ENCODE results near the gene DOCK10. TPM values are rescaled to one million over a fixed set of nuclear protein-coding genes. Genes with fewer than 3 reads are reported as not detected.
"Not testable (repeated sequence)": the region's sequence is repeated elsewhere in the genome, so short reads cannot be mapped to it uniquely, and the experiment has no call there.

DOCK10 gene
- total and polyA plus RNA-seq, 5 donors from 2014 or later, result 28.3 to 222 (median 35.1) TPM

GRCh38 chr2:224943601-224944041, 98.6 kb downstream of the DOCK10 start:
- H3K9me3 Mint-ChIP-seq; H3K27me3 Mint-ChIP-seq; ATAC-seq (ENCODE audit: low read depth in 2 of 2); H3K27me3 ChIP-seq (ENCODE audit: control insufficient read depth, insufficient read depth, low read length); H3K36me3 ChIP-seq (ENCODE audit: control insufficient read depth, insufficient read depth, low read length); H3K9me3 ChIP-seq (ENCODE audit: control insufficient read depth in 2 of 2, low read length in 2 of 2): not testable (repeated sequence)
- DNase-seq, result peak in 1 of 3 donors; percentile 56
- H3K36me3 Mint-ChIP-seq, result peaks cover 11% of the 10 kb centered on the region
- H3K4me3 ChIP-seq (ENCODE audit: low read depth, low read length), result peak overlapping the region; percentile 99
- H3K4me1 ChIP-seq (ENCODE audit: control insufficient read depth, insufficient read depth, low read length, poor library complexity, severe bottlenecking), result peaks cover 73% of the 10 kb centered on the region
- peak overlapping the region; percentile 90 to 98 (median 94) for H3K4me3 Mint-ChIP-seq
- H3K27ac ChIP-seq (ENCODE audit: insufficient read depth, low read length, poor library complexity, severe bottlenecking), result peak overlapping the region; percentile 88
- peaks cover 38 to 84% (median 72%) of the 10 kb centered on the region in 4 donors for H3K4me1 Mint-ChIP-seq
- peak overlapping the region; percentile 94 to 98 (median 96) for H3K27ac Mint-ChIP-seq

GRCh38 chr2:224941960-224942359, 100.3 kb downstream of the DOCK10 start:
- DNase-seq, result no peak
- H3K4me1 ChIP-seq (ENCODE audit: control insufficient read depth, insufficient read depth, low read length, poor library complexity, severe bottlenecking), result peaks cover 72% of the 10 kb centered on the region
- no peak for ATAC-seq (ENCODE audit: low read depth in 2 of 2)
- no peaks in the 10 kb centered on the region for H3K27me3 ChIP-seq (ENCODE audit: control insufficient read depth, insufficient read depth, low read length)
- H3K9me3 Mint-ChIP-seq, result peaks cover 0 to 2% (median 0%) of the 10 kb centered on the region in 7 donors
- H3K27ac Mint-ChIP-seq, result peak overlapping the region; percentile 58 to 87 (median 79)
- peaks cover 3% of the 10 kb centered on the region for H3K36me3 ChIP-seq (ENCODE audit: control insufficient read depth, insufficient read depth, low read length)
- peak overlapping the region; percentile 99 for H3K4me3 ChIP-seq (ENCODE audit: low read depth, low read length)
- H3K27ac ChIP-seq (ENCODE audit: insufficient read depth, low read length, poor library complexity, severe bottlenecking), result peak overlapping the region; percentile 88
- H3K4me3 Mint-ChIP-seq, result peak overlapping the region; percentile 58 to 77 (median 71)
- peaks cover 11% of the 10 kb centered on the region for H3K36me3 Mint-ChIP-seq
- no peaks in the 10 kb centered on the region for H3K27me3 Mint-ChIP-seq
- H3K9me3 ChIP-seq (ENCODE audit: control insufficient read depth in 2 of 2, low read length in 2 of 2), result no peaks in the 10 kb centered on the region
- H3K4me1 Mint-ChIP-seq, result peaks cover 43 to 82% (median 70%) of the 10 kb centered on the region in 4 donors

- Mint-ChIP-seq H3K9me3 (peaks cover 0 to 2% (median 0%) of the 10 kb centered on the region in 7 donors), H3K27ac (peak overlapping the region; percentile 83 to 87 (median 85)), H3K4me3 (peak overlapping the region; percentile 49 to 74 (median 63)), H3K27me3 (no peaks in the 10 kb centered on the region), H3K36me3 (peaks cover 11% of the 10 kb centered on the region), H3K4me1 (peaks cover 40 to 86% (median 74%) of the 10 kb centered on the region in 4 donors)
- Histone ChIP-seq H3K9me3 (ENCODE audit: control insufficient read depth in 2 of 2, low read length in 2 of 2) (no peaks in the 10 kb centered on the region), H3K36me3 (ENCODE audit: control insufficient read depth, insufficient read depth, low read length) (peaks cover 3% of the 10 kb centered on the region), H3K4me3 (ENCODE audit: low read depth, low read length) (peak overlapping the region; percentile 61), H3K27me3 (ENCODE audit: control insufficient read depth, insufficient read depth, low read length) (no peaks in the 10 kb centered on the region), H3K27ac (ENCODE audit: insufficient read depth, low read length, poor library complexity, severe bottlenecking) (peak overlapping the region; percentile 75), H3K4me1 (ENCODE audit: control insufficient read depth, insufficient read depth, low read length, poor library complexity, severe bottlenecking) (peaks cover 80% of the 10 kb centered on the region)
- DNase-seq (no peak), ATAC-seq (ENCODE audit: low read depth in 2 of 2) (no peak)
Measured at GRCh38 chr2:224940618-224941017, 101.7 kb downstream of the DOCK10 start.

GRCh38 chr2:224938651-224939182, 103.6 kb downstream of the DOCK10 start:
- Histone ChIP-seq H3K27ac (ENCODE audit: insufficient read depth, low read length, poor library complexity, severe bottlenecking) (peak overlapping the region; percentile 75), H3K4me1 (ENCODE audit: control insufficient read depth, insufficient read depth, low read length, poor library complexity, severe bottlenecking) (peaks cover 82% of the 10 kb centered on the region), H3K9me3 (ENCODE audit: control insufficient read depth in 2 of 2, low read length in 2 of 2) (no peaks in the 10 kb centered on the region), H3K27me3 (ENCODE audit: control insufficient read depth, insufficient read depth, low read length) (no peaks in the 10 kb centered on the region), H3K36me3 (ENCODE audit: control insufficient read depth, insufficient read depth, low read length) (peaks cover 3% of the 10 kb centered on the region), H3K4me3 (ENCODE audit: low read depth, low read length) (peak overlapping the region; percentile 61)
- no peaks in the 10 kb centered on the region for H3K27me3 Mint-ChIP-seq
- peak overlapping the region; percentile 21 to 61 (median 57) for H3K4me3 Mint-ChIP-seq
- peak; percentile 38 to 59 for ATAC-seq (ENCODE audit: low read depth in 2 of 2)
- H3K9me3 Mint-ChIP-seq, result peaks cover 0 to 2% (median 0%) of the 10 kb centered on the region in 7 donors
- H3K4me1 Mint-ChIP-seq, result peaks cover 53 to 88% (median 74%) of the 10 kb centered on the region in 4 donors
- H3K36me3 Mint-ChIP-seq, result peaks cover 16% of the 10 kb centered on the region
- peak in 1 of 3 donors; percentile 67 for DNase-seq
- peak overlapping the region; percentile 62 to 90 (median 87) for H3K27ac Mint-ChIP-seq

- Mint-ChIP-seq H3K9me3 (peaks cover 0 to 2% (median 0%) of the 10 kb centered on the region in 7 donors), H3K27ac (peak overlapping the region; percentile 62 to 90 (median 87)), H3K36me3 (peaks cover 16% of the 10 kb centered on the region), H3K27me3 (no peaks in the 10 kb centered on the region), H3K4me3 (peak overlapping the region; percentile 21 to 61 (median 57)), H3K4me1 (peaks cover 56 to 88% (median 77%) of the 10 kb centered on the region in 4 donors)
- H3K4me3 ChIP-seq (ENCODE audit: low read depth, low read length), result peak overlapping the region; percentile 61
- H3K27ac ChIP-seq (ENCODE audit: insufficient read depth, low read length, poor library complexity, severe bottlenecking), result peak overlapping the region; percentile 75
- H3K4me1 ChIP-seq (ENCODE audit: control insufficient read depth, insufficient read depth, low read length, poor library complexity, severe bottlenecking), result peaks cover 82% of the 10 kb centered on the region
- H3K27me3 ChIP-seq (ENCODE audit: control insufficient read depth, insufficient read depth, low read length), result no peaks in the 10 kb centered on the region
- peak in 1 of 3 donors; percentile 39 for DNase-seq
- peak in 1 of 2 donors; percentile 33 for ATAC-seq (ENCODE audit: low read depth in 2 of 2)
- H3K36me3 ChIP-seq (ENCODE audit: control insufficient read depth, insufficient read depth, low read length), result peaks cover 3% of the 10 kb centered on the region
- no peaks in the 10 kb centered on the region for H3K9me3 ChIP-seq (ENCODE audit: control insufficient read depth in 2 of 2, low read length in 2 of 2)
Measured at GRCh38 chr2:224937887-224938286, 104.4 kb downstream of the DOCK10 start.

GRCh38 chr2:224934526-224935188, 107.6 kb downstream of the DOCK10 start:
- Histone ChIP-seq H3K4me1 (ENCODE audit: control insufficient read depth, insufficient read depth, low read length, poor library complexity, severe bottlenecking) (peaks cover 88% of the 10 kb centered on the region), H3K4me3 (ENCODE audit: low read depth, low read length) (peak overlapping the region; percentile 45), H3K36me3 (ENCODE audit: control insufficient read depth, insufficient read depth, low read length) (peaks cover 9% of the 10 kb centered on the region), H3K27ac (ENCODE audit: insufficient read depth, low read length, poor library complexity, severe bottlenecking) (peak overlapping the region; percentile 68), H3K9me3 (ENCODE audit: control insufficient read depth in 2 of 2, low read length in 2 of 2) (no peaks in the 10 kb centered on the region), H3K27me3 (ENCODE audit: control insufficient read depth, insufficient read depth, low read length) (no peaks in the 10 kb centered on the region)
- H3K27me3 Mint-ChIP-seq, result no peaks in the 10 kb centered on the region
- peak overlapping the region; percentile 71 to 96 (median 82) for H3K27ac Mint-ChIP-seq
- H3K4me3 Mint-ChIP-seq, result peak overlapping the region in 2 of 4 donors; percentile 4 to 10
- ATAC-seq (ENCODE audit: low read depth in 2 of 2) (no peak), DNase-seq (no peak)
- no peaks in the 10 kb centered on the region for H3K9me3 Mint-ChIP-seq
- H3K36me3 Mint-ChIP-seq, result peaks cover 17% of the 10 kb centered on the region
- H3K4me1 Mint-ChIP-seq, result peaks cover 46 to 91% (median 78%) of the 10 kb centered on the region in 4 donors

- Mint-ChIP-seq H3K27me3 (no peaks in the 10 kb centered on the region), H3K9me3 (no peaks in the 10 kb centered on the region), H3K27ac (peak overlapping the region; percentile 71 to 96 (median 95)), H3K4me1 (peaks cover 38 to 91% (median 80%) of the 10 kb centered on the region in 4 donors), H3K4me3 (peak overlapping the region; percentile 18 to 71 (median 62)), H3K36me3 (peaks cover 26% of the 10 kb centered on the region)
- peak; percentile 52 to 58 for ATAC-seq (ENCODE audit: low read depth in 2 of 2)
- DNase-seq, result peak in 2 of 3 donors; percentile 53 to 59
- H3K9me3 ChIP-seq (ENCODE audit: control insufficient read depth in 2 of 2, low read length in 2 of 2), result no peaks in the 10 kb centered on the region
- H3K36me3 ChIP-seq (ENCODE audit: control insufficient read depth, insufficient read depth, low read length), result peaks cover 18% of the 10 kb centered on the region
- H3K27me3 ChIP-seq (ENCODE audit: control insufficient read depth, insufficient read depth, low read length), result no peaks in the 10 kb centered on the region
- peak overlapping the region; percentile 45 for H3K4me3 ChIP-seq (ENCODE audit: low read depth, low read length)
- peak overlapping the region; percentile 68 for H3K27ac ChIP-seq (ENCODE audit: insufficient read depth, low read length, poor library complexity, severe bottlenecking)
- H3K4me1 ChIP-seq (ENCODE audit: control insufficient read depth, insufficient read depth, low read length, poor library complexity, severe bottlenecking), result peaks cover 90% of the 10 kb centered on the region
Measured at GRCh38 chr2:224933431-224933830, 108.8 kb downstream of the DOCK10 start.
